Endothelial cell of umbilical vein (primary cell): Measurements from ENCODE around the gene SRSF9. TPM values are rescaled to one million over a fixed set of nuclear protein-coding genes. Genes with fewer than 3 reads are reported as not detected.
"Not testable (repeated sequence)": the region's sequence is repeated elsewhere in the genome, so short reads cannot be mapped to it uniquely, and the experiment has no call there.

Experiments used
- BruUV-seq: library from RNA; stranded (reverse); fragments of 400-500 nt; replicated peaks from 2 replicates; lab custom pipeline; 2021; lab: Mats Ljungman, UMichigan
- CTCF ChIA-PET: fragments of 300-600, 350-600 bp; sonication (Branson Sonifier 250); formaldehyde crosslinking; loops from one replicate; lab custom pipeline; 2021; ENCODE audit warnings: antibody characterized with exemption, inconsistent platforms; lab: Charles Lee
- POLR2A ChIA-PET: fragments of 300-600, 350-600 bp; sonication (Branson Sonifier 250); formaldehyde crosslinking; loops from one replicate; lab custom pipeline; 2021; ENCODE audit warnings: antibody characterized with exemption, inconsistent platforms; lab: Charles Lee
- DNase-seq: peaks from one replicate; pipeline ENCODE4 v3.0.0-alpha.2; 2011; ENCODE audit warnings: low read depth, low spot score
- FAIRE-seq: peaks from 2 replicates; lab custom pipeline; 2011; peaks lifted over from hg19 to GRCh38; lab: Jason Lieb, UNC
- H2AFZ ChIP-seq: 2 replicates; pipeline ENCODE4 v1.6.0; 2012; ENCODE audit warnings: low read depth, low read length, control low read depth, inconsistent platforms
- H3K27ac ChIP-seq: 2 replicates; pipeline ENCODE4 v1.5.1; 2011; ENCODE audit warnings: low read depth, mild to moderate bottlenecking, control low read depth, low read length, moderate library complexity; ENCODE audit not compliant: insufficient read depth
- H3K27me3 ChIP-seq, 2 experiments: 2 replicates each; pipeline versions ENCODE4 v1.6.0 to v1.6.1; 2011; ENCODE audit warnings: low read length in 2 of 2, mixed read lengths in 1 of 2; ENCODE audit not compliant: control insufficient read depth in 2 of 2, insufficient read depth in 2 of 2
- H3K36me3 ChIP-seq, 2 experiments: 2 replicates in 1 of 2; 3 replicates in 1 of 2; pipeline ENCODE4 v1.5.1; 2011; ENCODE audit warnings: low read length in 2 of 2, mild to moderate bottlenecking in 1 of 2, moderate library complexity in 1 of 2; ENCODE audit not compliant: control insufficient read depth in 2 of 2, insufficient read depth in 2 of 2; ENCODE audit errors: extremely low read depth in 1 of 2
- H3K4me1 ChIP-seq: 3 replicates; pipeline ENCODE4 v1.5.1; 2011; ENCODE audit warnings: mild to moderate bottlenecking, low read length; ENCODE audit not compliant: control insufficient read depth, insufficient read depth; ENCODE audit errors: extremely low read depth
- H3K4me2 ChIP-seq: 2 replicates; pipeline ENCODE4 v1.6.1; 2011; ENCODE audit warnings: low read length, control low read depth, mixed read lengths; ENCODE audit not compliant: insufficient read depth
- H3K4me3 ChIP-seq, 3 experiments: fragments of 200-600 bp in 1 of 3; sonication (generic), shearing (Covaris generic) in 1 of 3; replicated peaks in 1 of 3; 2 replicates each; pipeline ENCODE4 v1.5.1; 2011 to 2016; ENCODE audit warnings: control low read depth in 3 of 3, low read length in 3 of 3, mild to moderate bottlenecking in 2 of 3, inconsistent platforms in 1 of 3, low read depth in 1 of 3, moderate library complexity in 1 of 3; ENCODE audit not compliant: insufficient read depth in 1 of 3
- H3K79me2 ChIP-seq: 2 replicates; pipeline ENCODE4 v1.6.0; 2012; ENCODE audit warnings: low read length, inconsistent platforms; ENCODE audit not compliant: control insufficient read depth, insufficient read depth
- H3K9ac ChIP-seq: replicated peaks from 2 replicates; pipeline ENCODE3; 2011; ENCODE audit warnings: low read length, control low read depth; ENCODE audit not compliant: insufficient read depth; ENCODE audit errors: extremely low read depth
- H3K9me1 ChIP-seq: replicated peaks from 3 replicates; pipeline ENCODE4 v1.6.0; 2011; ENCODE audit warnings: mild to moderate bottlenecking, low read length; ENCODE audit not compliant: control insufficient read depth, insufficient read depth; ENCODE audit errors: extremely low read depth
- H3K9me3 ChIP-seq: replicated peaks from 2 replicates; pipeline ENCODE4 v1.5.1; 2012; ENCODE audit warnings: low read length, inconsistent platforms; ENCODE audit not compliant: control insufficient read depth, insufficient read depth
- H4K20me1 ChIP-seq: replicated peaks from 2 replicates; pipeline ENCODE3; 2011; ENCODE audit warnings: mild to moderate bottlenecking, low read length; ENCODE audit not compliant: control insufficient read depth, insufficient read depth; ENCODE audit errors: extremely low read depth
- CTCF ChIP-seq, 2 donors: IDR thresholded peaks; 1 replicate in 1 of 2; 2 replicates in 1 of 2; pipeline ENCODE4 v1.5.1; 2011; ENCODE audit warnings: low read length in 2 of 2, mild to moderate bottlenecking in 2 of 2, moderate library complexity in 2 of 2, control low read depth in 1 of 2, inconsistent platforms in 1 of 2, low read depth in 1 of 2; ENCODE audit not compliant: insufficient read depth in 1 of 2; ENCODE audit errors: extremely low read depth in 1 of 2
- EZH2 ChIP-seq: IDR thresholded peaks from 2 replicates; pipeline ENCODE4 v1.6.1; 2012; ENCODE audit warnings: borderline replicate concordance, low read depth, mild to moderate bottlenecking, moderate library complexity, low read length, inconsistent platforms; ENCODE audit not compliant: severe bottlenecking
- FOS ChIP-seq: IDR thresholded peaks from 2 replicates; pipeline ENCODE4 v1.6.1; 2011; ENCODE audit warnings: mild to moderate bottlenecking, low read length, moderate library complexity, borderline replicate concordance; ENCODE audit not compliant: insufficient read depth
- GATA2 ChIP-seq: IDR thresholded peaks from 2 replicates; pipeline ENCODE4 v1.7.0; 2011; ENCODE audit warnings: low read depth, mild to moderate bottlenecking, moderate library complexity, mixed read lengths, low read length; ENCODE audit not compliant: insufficient read length, insufficient read depth
- JUN ChIP-seq: IDR thresholded peaks from 2 replicates; pipeline ENCODE4 v1.6.1; 2011; ENCODE audit warnings: borderline replicate concordance, low read depth; ENCODE audit not compliant: insufficient read length, insufficient read depth
- MYC ChIP-seq: IDR thresholded peaks from one replicate; pipeline ENCODE4 v1.6.1; 2011; ENCODE audit warnings: mild to moderate bottlenecking, low read depth, low read length
- POLR2A ChIP-seq: IDR thresholded peaks from 2 replicates; pipeline ENCODE4 v1.6.1; 2012; ENCODE audit warnings: low read depth, mild to moderate bottlenecking, control low read depth, low read length
- POLR2AphosphoS5 ChIP-seq: IDR thresholded peaks from 2 replicates; pipeline ENCODE4 v1.6.1; 2012; ENCODE audit warnings: low read depth, mild to moderate bottlenecking, control low read depth, low read length, moderate library complexity; ENCODE audit not compliant: insufficient read depth
- dilution Hi-C: fragments of 300-500 bp; cut with MboI; formaldehyde crosslinking; loops from one replicate; pipeline ENCODE4 v1.15.0; 2019; ENCODE audit warnings: low sequenced_read_pairs; ENCODE audit not compliant: extremely low pct_ligation_motif_present
- intact Hi-C: fragments of 100-400 bp; cut with micrococcal nuclease; formaldehyde crosslinking; loops from one replicate; pipeline ENCODE4 v1.10.0; 2022
- polyA plus RNA-seq, 4 experiments: library from polyadenylated mRNA; depleted of rRNA in 3 of 4; stranded (reverse) in 3 of 4; unstranded in 1 of 4; fragments of >200 nt; gene quantifications; 2 replicates each; pipeline versions ENCODE4 v1.2.1 to v1.2.3, GENCODE V29; 2011 to 2012; ENCODE audit warnings: missing spikeins in 1 of 4
- total RNA-seq: library from RNA; stranded (reverse); gene quantifications from 2 replicates; pipeline ENCODE4 v1.2.3, GENCODE V29; 2021
- TF ChIP-seq, protein P1 (sequence below): IDR thresholded peaks from 2 replicates; pipeline ENCODE4 v1.6.1; 2011; ENCODE audit not compliant: insufficient read depth, insufficient read length

The SRSF9 gene
- total and polyA plus RNA-seq, 2 donors (not counting 3 experiments of a cell fraction or from before 2014, with no cell fraction given), result 153 to 226 TPM

- H3K27ac ChIP-seq, H3K4me1 ChIP-seq, H3K9me3 ChIP-seq, H2AFZ ChIP-seq, H3K9me1 ChIP-seq, H3K4me2 ChIP-seq, intact Hi-C loops, H3K4me3 ChIP-seq, H3K27me3 ChIP-seq, H4K20me1 ChIP-seq, dilution Hi-C loops, FAIRE-seq, BruUV-seq, H3K9ac ChIP-seq, DNase-seq: not testable (repeated sequence)
- H3K36me3 ChIP-seq, result peaks cover 0 to 11% of the 10 kb centered on the region in 2 experiments
- peaks cover 16% of the 10 kb centered on the region for H3K79me2 ChIP-seq
- ChIA-PET POLR2A (interaction anchor here (1.3 kb wide), 1 partner anchor 9 kb away, joined by 3 read pairs; no protein-coding TSS in a partner anchor), CTCF (interaction anchor here (1.1 to 2.5 kb wide), 3 partner anchors 9 to 95 kb away, joined by 3 to 8 read pairs (median 3); no protein-coding TSS in a partner anchor)
These were observed 17.0 kb downstream of the SRSF9 start for GRCh38 chr12:120452524-120452923.

DNA sequence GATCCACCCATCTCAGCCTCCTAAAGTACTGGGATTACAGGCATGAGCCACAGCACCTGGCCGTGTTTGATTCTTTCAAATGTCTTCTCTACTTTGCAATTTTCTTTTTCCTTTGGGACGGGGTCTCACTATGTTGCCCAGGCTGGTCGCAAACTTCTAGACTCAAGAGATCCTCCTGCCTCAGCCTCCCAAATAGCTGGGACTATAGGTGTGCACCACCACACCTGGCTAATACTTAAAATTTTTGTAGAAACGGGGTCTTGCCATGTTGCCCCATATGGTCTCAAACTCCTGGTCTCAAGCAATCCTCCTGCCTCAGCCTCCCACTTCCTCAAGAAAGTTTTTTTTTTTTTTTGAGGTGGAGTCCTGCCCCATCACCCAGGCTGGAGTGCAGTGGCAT, 21.6 kb downstream of the SRSF9 start:
- no peaks in the 10 kb centered on the region for H4K20me1 ChIP-seq
- no peak overlapping the region for H3K27ac ChIP-seq
- H3K27me3 ChIP-seq, result no peaks in the 10 kb centered on the region
- no peak overlapping the region for H3K9ac ChIP-seq
- no peaks in the 10 kb centered on the region for H3K9me3 ChIP-seq
- no peak overlapping the region for H3K4me2 ChIP-seq
- intact Hi-C loops, result no loop called here
- H3K36me3 ChIP-seq, result peaks cover 4 to 8% of the 10 kb centered on the region in 2 experiments
- POLR2A ChIA-PET, result no interaction called here
- no peak for FAIRE-seq
- TF ChIP-seq EZH2, result no peak
- TF ChIP-seq GATA2, result no peak
- TF ChIP-seq JUN, result no peak
- TF ChIP-seq FOS, result no peak
- TF ChIP-seq POLR2A, result no peak
- TF ChIP-seq MYC, result no peak
- no peak for TF ChIP-seq CTCF (IDR thresholded peaks at IDR 0.05; ENCODE audit: extremely low read depth in 1 of 2, insufficient read depth in 1 of 2, low read depth in 1 of 2, low read length in 2 of 2)
- TF ChIP-seq, protein P1, sequence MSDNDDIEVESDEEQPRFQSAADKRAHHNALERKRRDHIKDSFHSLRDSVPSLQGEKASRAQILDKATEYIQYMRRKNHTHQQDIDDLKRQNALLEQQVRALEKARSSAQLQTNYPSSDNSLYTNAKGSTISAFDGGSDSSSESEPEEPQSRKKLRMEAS, result no peak
- no peak for TF ChIP-seq POLR2AphosphoS5
- H3K9me1 ChIP-seq, result no peaks in the 10 kb centered on the region
- peaks cover 51% of the 10 kb centered on the region for H3K79me2 ChIP-seq
- CTCF ChIA-PET, result interaction anchor here (0.8 to 1.5 kb wide), 2 partner anchors 9 to 27 kb away, joined by 3 read pairs; no protein-coding TSS in a partner anchor
- no peak overlapping the region for H3K4me3 ChIP-seq
- peaks cover 15% of the 10 kb centered on the region for H3K4me1 ChIP-seq
- BruUV-seq, result no TSS peak
- dilution Hi-C loops, result no loop called here
- H2AFZ ChIP-seq, result no peak overlapping the region
- DNase-seq, result no peak

- ChIA-PET CTCF (interaction anchor here (1.5 kb wide), 1 partner anchor 28 kb away, joined by 3 read pairs; no protein-coding TSS in a partner anchor), POLR2A (interaction anchor here (0.7 kb wide), 1 partner anchor 20 kb away, joined by 6 read pairs; no protein-coding TSS in a partner anchor)
- intact Hi-C loops, result loop anchor here (1.0 kb wide), 1 partner anchor 9 kb away; the partner anchor contains the start of gene COX6A1
- BruUV-seq, H3K36me3 ChIP-seq, DNase-seq, H3K9me3 ChIP-seq, H3K9me1 ChIP-seq, dilution Hi-C loops, FAIRE-seq, H4K20me1 ChIP-seq, H3K27me3 ChIP-seq: not testable (repeated sequence)
- peak overlapping the region; percentile 10 for H3K27ac ChIP-seq
- peak overlapping the region; percentile 85 for H3K4me2 ChIP-seq
- H3K4me3 ChIP-seq, result peak overlapping the region; percentile 49 to 75 (median 61)
- H3K79me2 ChIP-seq, result peaks cover 51% of the 10 kb centered on the region
- H2AFZ ChIP-seq, result peak overlapping the region; percentile 53
- peak overlapping the region; percentile 67 for H3K9ac ChIP-seq
- peaks cover 15% of the 10 kb centered on the region for H3K4me1 ChIP-seq
These were observed 22.7 kb downstream of the SRSF9 start for GRCh38 chr12:120446844-120447178.
